Right lung (tissue), 10 donors: ENCODE data around the gene DEF6. TPM values are rescaled to one million over a fixed set of nuclear protein-coding genes. Genes with fewer than 3 reads are reported as not detected.
A peak's percentile ranks its signal among the peaks of the same experiment; 100 is the strongest.

ENCODE experiments used
- DNase-seq, 2 donors: peaks; one replicate each; pipeline ENCODE4 v3.0.0-alpha.2; 2013
- long read RNA-seq, 8 donors: transcript quantifications; one replicate each; lab custom pipeline, GENCODE V29; 2026
- polyA plus RNA-seq, 5 donors: library from polyadenylated mRNA; unstranded; fragments of 120-200 nt; gene quantifications; one replicate each; pipeline versions ENCODE4 v1.2.1 to v1.2.3, GENCODE V29; 2013; ENCODE audit warnings: inconsistent platforms in 1 of 5, low replicate concordance in 1 of 5; ENCODE audit not compliant: insufficient read length in 5 of 5, insufficient read depth in 1 of 5

The DEF6 gene
- 10 to 100 TPM in 1 of 5 donors, 1 to 10 TPM in 4; 6.4 to 10.4 (median 7.0) TPM for polyA plus RNA-seq
- long read RNA-seq, donor 1, partial matches to known transcripts = 0 of 5 reads
- long read RNA-seq, donor 1, other reads (novel, unspliced or antisense) = 0 of 5 reads
- long read RNA-seq, donor 2 = 0 reads
- long read RNA-seq, donor 3, partial matches to known transcripts = 5 of 6 reads
- long read RNA-seq, donor 3, other reads (novel, unspliced or antisense) = 0 of 6 reads
- long read RNA-seq, donor 4, partial matches to known transcripts = 0 of 2 reads
- long read RNA-seq, donor 4, other reads (novel, unspliced or antisense) = 0 of 2 reads
- long read RNA-seq, donor 5, partial matches to known transcripts = 0 of 4 reads
- long read RNA-seq, donor 5, other reads (novel, unspliced or antisense) = 0 of 4 reads
- long read RNA-seq, donor 6, partial matches to known transcripts = 5 of 9 reads
- long read RNA-seq, donor 6, other reads (novel, unspliced or antisense) = 0 of 9 reads
- long read RNA-seq, donor 7, partial matches to known transcripts = 0 of 3 reads
- long read RNA-seq, donor 7, other reads (novel, unspliced or antisense) = 0 of 3 reads
- long read RNA-seq, donor 8 = 0 reads

GRCh38 chr6:35297601-35298481, at the start of gene DEF6:
DEF6 (plus strand) TSS chr6:35297818; CDS start chr6:35297857, 39 bp downstream.
- peak; percentile 78 to 80 for DNase-seq

GRCh38 chr6:35248300-35248699, 49.3 kb upstream of the DEF6 start:
- DNase-seq = no peak

- DNase-seq = no peak
These were observed 48.7 kb upstream of the DEF6 start for GRCh38 chr6:35248965-35249364.

- DNase-seq = no peak
These were observed 45.7 kb upstream of the DEF6 start for GRCh38 chr6:35251949-35252348.

- DNase-seq = no peak
These were observed 44.4 kb upstream of the DEF6 start for GRCh38 chr6:35253249-35253648.

GRCh38 chr6:35258336-35258735, 39.3 kb upstream of the DEF6 start:
- no peak for DNase-seq

- no peak for DNase-seq
These were observed 38.8 kb upstream of the DEF6 start for GRCh38 chr6:35258858-35259193.

GRCh38 chr6:35259194-35259947, 38.2 kb upstream of the DEF6 start, which contains the start of gene ZNF76:
ZNF76 (plus strand) TSS chr6:35259735; CDS start chr6:35281152, 21,417 bp downstream.
- DNase-seq = peak; percentile 98 to 99

- no peak for DNase-seq
These were observed 37.5 kb upstream of the DEF6 start for GRCh38 chr6:35259948-35260590.

- DNase-seq = no peak
These were observed 36.7 kb upstream of the DEF6 start for GRCh38 chr6:35260591-35261570.

GRCh38 chr6:35262596-35262995, 35.0 kb upstream of the DEF6 start:
- DNase-seq = no peak

GRCh38 chr6:35264550-35265274, 32.9 kb upstream of the DEF6 start:
- DNase-seq = no peak

- DNase-seq = no peak
These were observed 32.1 kb upstream of the DEF6 start for GRCh38 chr6:35265523-35265922.

- DNase-seq = no peak
These were observed 30.2 kb upstream of the DEF6 start for GRCh38 chr6:35267446-35267845.

GRCh38 chr6:35267897-35268296, 29.7 kb upstream of the DEF6 start:
- DNase-seq = no peak

- no peak for DNase-seq
These were observed 25.6 kb upstream of the DEF6 start for GRCh38 chr6:35272005-35272404.

- DNase-seq = no peak
These were observed 23.6 kb upstream of the DEF6 start for GRCh38 chr6:35273822-35274559.

GRCh38 chr6:35275744-35276260, 21.8 kb upstream of the DEF6 start:
- DNase-seq = no peak
